Parathyroid adenoma (tissue), 2 donors: Measurements from ENCODE around the gene CIB2.
A peak's percentile ranks its signal among the peaks of the same experiment; 100 is the strongest.

Source experiments
- H2AFZ ChIP-seq: fragments of 300-600 bp; sonication (generic); one replicate; pipeline ENCODE4 v1.7.0; 2017; ENCODE audit warnings: antibody characterized with exemption, mild to moderate bottlenecking
- H3K27ac ChIP-seq: fragments of 300-600 bp; sonication (generic); one replicate; pipeline ENCODE4 v1.7.0; 2017
- H3K27me3 ChIP-seq: fragments of 300-600 bp; sonication (generic); one replicate; pipeline ENCODE4 v1.7.0; 2017; ENCODE audit warnings: low read length; ENCODE audit not compliant: control insufficient read depth, insufficient read depth
- H3K36me3 ChIP-seq: fragments of 300-600 bp; sonication (generic); one replicate; pipeline ENCODE4 v1.7.0; 2017; ENCODE audit warnings: low read length; ENCODE audit not compliant: control insufficient read depth, insufficient read depth
- H3K4me1 ChIP-seq: fragments of 300-600 bp; sonication (generic); one replicate; pipeline ENCODE4 v1.7.0; 2017; ENCODE audit warnings: control low read depth
- H3K4me2 ChIP-seq: fragments of 300-600 bp; sonication (generic); one replicate; pipeline ENCODE4 v1.7.0; 2017; ENCODE audit warnings: low read length
- H3K4me3 ChIP-seq: fragments of 300-600 bp; sonication (generic); one replicate; pipeline ENCODE4 v1.7.0; 2017; ENCODE audit warnings: low read depth, low read length
- H3K79me2 ChIP-seq: fragments of 300-600 bp; sonication (generic); one replicate; pipeline ENCODE4 v1.7.0; 2017; ENCODE audit warnings: control low read depth
- H3K9ac ChIP-seq: fragments of 300-600 bp; sonication (generic); one replicate; pipeline ENCODE4 v1.7.0; 2017; ENCODE audit warnings: mild to moderate bottlenecking
- H3K9me3 ChIP-seq: fragments of 300-600 bp; sonication (generic); one replicate; pipeline ENCODE4 v1.7.0; 2017; ENCODE audit warnings: low read length; ENCODE audit not compliant: control insufficient read depth
- CTCF ChIP-seq: fragments of 300-600 bp; sonication (generic); IDR thresholded peaks from one replicate; pipeline ENCODE4 v1.7.0; 2017; ENCODE audit warnings: antibody characterized with exemption, mild to moderate bottlenecking
- donor health status: primary hyperparathyroidism.

CIB2 gene

GRCh38 chr15:78131295-78132061 is at the start of gene CIB2:
CIB2 (minus strand) TSS chr15:78131445; CDS start chr15:78131215, 230 bp downstream.
- Histone ChIP-seq H3K36me3 (no peaks in the 10 kb centered on the region), H3K4me2 (peak within 1 kb of the TSS; percentile 94), H3K79me2 (no peaks in the 10 kb centered on the region), H3K27me3 (no peaks in the 10 kb centered on the region), H3K9ac (peak within 1 kb of the TSS; percentile 67), H3K27ac (peak within 1 kb of the TSS; percentile 49), H2AFZ (peak within 1 kb of the TSS; percentile 95), H3K4me3 (peak within 1 kb of the TSS; percentile 62), H3K9me3 (no peaks in the 10 kb centered on the region), H3K4me1 (no peaks in the 10 kb centered on the region)
- peak; percentile 42 for TF ChIP-seq CTCF

GRCh38 chr15:78179906-78180305 is 48.7 kb upstream of the CIB2 start:
- no peaks in the 10 kb centered on the region for H3K4me1 ChIP-seq
- H3K27me3 ChIP-seq, result no peaks in the 10 kb centered on the region
- no peak overlapping the region for H3K4me3 ChIP-seq
- no peak overlapping the region for H3K27ac ChIP-seq
- no peaks in the 10 kb centered on the region for H3K9me3 ChIP-seq
- no peaks in the 10 kb centered on the region for H3K36me3 ChIP-seq
- no peak overlapping the region for H2AFZ ChIP-seq
- no peak overlapping the region for H3K4me2 ChIP-seq
- H3K9ac ChIP-seq, result no peak overlapping the region
- H3K79me2 ChIP-seq, result no peaks in the 10 kb centered on the region
- no peak for TF ChIP-seq CTCF

DNA sequence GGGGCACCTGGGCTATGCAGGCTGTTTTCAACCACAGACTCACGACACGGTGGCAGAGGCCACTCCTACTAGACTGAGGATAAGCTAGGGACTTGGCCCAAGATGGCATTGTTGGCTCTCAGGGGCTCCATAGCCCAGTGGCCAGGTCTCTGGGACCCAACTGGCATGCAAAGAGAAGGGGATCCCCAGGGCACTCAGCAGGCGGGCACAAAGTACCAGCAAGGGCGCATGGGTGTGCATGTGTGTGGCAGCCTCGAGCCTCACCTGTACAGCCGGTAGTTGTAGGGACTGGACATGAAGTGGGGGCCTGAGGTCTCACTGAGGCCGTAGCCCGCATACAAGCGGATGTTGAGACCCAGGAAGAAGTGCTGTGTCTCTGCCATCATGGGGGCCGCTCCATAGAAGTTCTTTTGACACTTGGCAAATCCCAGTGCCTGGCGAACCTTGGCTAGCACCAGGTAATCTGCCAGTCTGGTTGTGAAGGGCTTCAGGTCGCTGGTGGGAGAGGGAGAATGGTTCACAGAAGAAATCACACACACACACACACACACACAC is 48.1 kb upstream of the CIB2 start:
- H3K4me3 ChIP-seq, result no peak overlapping the region
- H3K36me3 ChIP-seq, result no peaks in the 10 kb centered on the region
- H3K27ac ChIP-seq, result no peak overlapping the region
- no peaks in the 10 kb centered on the region for H3K79me2 ChIP-seq
- H3K9ac ChIP-seq, result no peak overlapping the region
- no peaks in the 10 kb centered on the region for H3K9me3 ChIP-seq
- H3K27me3 ChIP-seq, result no peaks in the 10 kb centered on the region
- TF ChIP-seq CTCF, result no peak
- H2AFZ ChIP-seq, result no peak overlapping the region
- H3K4me2 ChIP-seq, result no peak overlapping the region
- no peaks in the 10 kb centered on the region for H3K4me1 ChIP-seq

DNA sequence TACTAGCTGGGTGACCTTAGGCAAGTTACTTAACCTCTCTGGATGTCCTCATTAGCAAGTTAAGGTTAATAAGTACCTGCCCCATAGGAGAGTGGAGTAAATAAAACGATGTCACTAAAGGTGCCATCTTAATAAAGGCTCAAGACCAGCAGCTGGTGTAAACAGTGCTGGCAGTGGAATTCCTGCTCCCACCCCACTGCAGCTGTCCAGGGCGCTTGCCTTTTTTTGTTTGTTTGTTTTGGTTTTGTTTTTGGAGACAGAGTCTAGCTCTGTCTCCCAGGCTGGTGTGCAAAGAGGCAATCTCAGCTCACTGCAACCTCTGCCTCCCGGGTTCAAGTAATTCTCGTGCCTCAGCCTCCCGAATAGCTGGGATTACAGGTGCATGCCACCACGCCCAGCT is 46.8 kb upstream of the CIB2 start:
- Histone ChIP-seq H3K27ac (no peak overlapping the region), H3K4me1 (no peaks in the 10 kb centered on the region), H3K4me2 (no peak overlapping the region), H3K36me3 (no peaks in the 10 kb centered on the region), H3K79me2 (no peaks in the 10 kb centered on the region), H3K9me3 (no peaks in the 10 kb centered on the region), H3K9ac (no peak overlapping the region), H2AFZ (no peak overlapping the region), H3K4me3 (no peak overlapping the region), H3K27me3 (no peaks in the 10 kb centered on the region)
- no peak for TF ChIP-seq CTCF
